ENCODE measurements around the gene IGSF22. TPM values are rescaled to one million over a fixed set of nuclear protein-coding genes. Genes with fewer than 3 reads are reported as not detected.

The IGSF22 gene
- total RNA-seq, 4 donors from 2014 or later, result not detected

GRCh38 chr11:18700872-18701271, 25.1 kb downstream of the IGSF22 start:
- no peak for ATAC-seq
- in situ Hi-C loops (cut with MboI; ENCODE audit: low sequenced_read_pairs in 4 of 4), result no loop called here
- TF ChIP-seq POLR2A (IDR thresholded peaks at IDR 0.05), result no peak
- TF ChIP-seq CTCF (IDR thresholded peaks at IDR 0.05 in 4 of 5, conservative IDR thresholded peaks at IDR 0.05 in 1 of 5), result no peak
- Histone ChIP-seq H3K27me3 (peaks cover 0 to 2% (median 0%) of the 10 kb centered on the region in 3 donors), H3K36me3 (peaks cover 0 to 10% of the 10 kb centered on the region in 2 donors), H3K9me3 (no peaks in the 10 kb centered on the region), H3K27ac (no peak overlapping the region), H3K4me3 (no peak overlapping the region), H3K4me1 (peaks cover 14 to 17% of the 10 kb centered on the region in 2 donors)
- intact Hi-C loops (cut with DNase I; ENCODE audit: low total_unique reads), result no loop called here
- no peak for DNase-seq

GRCh38 chr11:18700375-18700774, 25.6 kb downstream of the IGSF22 start:
- no peak overlapping the region for H3K4me3 ChIP-seq
- no peaks in the 10 kb centered on the region for H3K9me3 ChIP-seq
- no peak for ATAC-seq
- H3K27me3 ChIP-seq, result no peaks in the 10 kb centered on the region
- intact Hi-C loops (cut with DNase I; ENCODE audit: low total_unique reads) (no loop called here), in situ Hi-C loops (cut with MboI; ENCODE audit: low sequenced_read_pairs in 4 of 4) (no loop called here)
- peaks cover 0 to 10% of the 10 kb centered on the region in 2 donors for H3K36me3 ChIP-seq
- peaks cover 9 to 12% of the 10 kb centered on the region in 2 donors for H3K4me1 ChIP-seq
- peak overlapping the region in 2 of 4 donors; percentile 77 to 86 for H3K27ac ChIP-seq
- TF ChIP-seq POLR2A (IDR thresholded peaks at IDR 0.05) (no peak), CTCF (IDR thresholded peaks at IDR 0.05 in 4 of 5, conservative IDR thresholded peaks at IDR 0.05 in 1 of 5) (no peak)
- DNase-seq, result no peak

- peak overlapping the region; percentile 77 to 88 (median 86) for H3K27ac ChIP-seq
- DNase-seq (no peak), ATAC-seq (no peak)
- intact Hi-C loops (cut with DNase I; ENCODE audit: low total_unique reads), result loop anchor here (2.0 to 10.0 kb wide), 3 partner anchors 21 to 685 kb away; partner anchors contain the start of genes GTF2H1, HPS5 and SERGEF
- H3K9me3 ChIP-seq, result no peaks in the 10 kb centered on the region
- no peaks in the 10 kb centered on the region for H3K27me3 ChIP-seq
- peaks cover 8% of the 10 kb centered on the region in 2 donors for H3K4me1 ChIP-seq
- TF ChIP-seq CTCF (IDR thresholded peaks at IDR 0.05 in 4 of 5, conservative IDR thresholded peaks at IDR 0.05 in 1 of 5) (no peak), POLR2A (IDR thresholded peaks at IDR 0.05) (no peak)
- H3K4me3 ChIP-seq, result peak overlapping the region; percentile 63 to 84 (median 78)
- H3K36me3 ChIP-seq, result peaks cover 0 to 10% of the 10 kb centered on the region in 2 donors
- in situ Hi-C loops (cut with MboI; ENCODE audit: low sequenced_read_pairs in 4 of 4), result loop anchor here in 1 of 4 donors (10.0 kb wide), 1 partner anchor 65 kb away; the partner anchor contains the start of gene SPTY2D1
Measured at GRCh38 chr11:18699848-18700261, 26.1 kb downstream of the IGSF22 start.

GRCh38 chr11:18699269-18699596, 26.8 kb downstream of the IGSF22 start:
- Histone ChIP-seq H3K36me3 (peaks cover 0 to 10% of the 10 kb centered on the region in 2 donors), H3K4me1 (peaks cover 8% of the 10 kb centered on the region in 2 donors), H3K4me3 (peak overlapping the region; percentile 63 to 84 (median 78)), H3K9me3 (no peaks in the 10 kb centered on the region), H3K27ac (peak overlapping the region; percentile 77 to 88 (median 86)), H3K27me3 (no peaks in the 10 kb centered on the region)
- intact Hi-C loops (cut with DNase I; ENCODE audit: low total_unique reads) (loop anchor here (2.0 to 10.0 kb wide), 3 partner anchors 22 to 684 kb away; partner anchors contain the start of genes GTF2H1, HPS5 and SERGEF), in situ Hi-C loops (cut with MboI; ENCODE audit: low sequenced_read_pairs in 4 of 4) (loop anchor here in 1 of 4 donors (10.0 kb wide), 1 partner anchor 64 kb away; the partner anchor contains the start of gene SPTY2D1)
- TF ChIP-seq CTCF (IDR thresholded peaks at IDR 0.05 in 4 of 5, conservative IDR thresholded peaks at IDR 0.05 in 1 of 5) (no peak), POLR2A (IDR thresholded peaks at IDR 0.05) (no peak)
- no peak for DNase-seq
- ATAC-seq, result no peak
